DMS53 treated with DMSO at 0.1 percent for 48 hours (cell line): ENCODE data around the gene NFX1.
"Not testable (repeated sequence)": the region's sequence is repeated elsewhere in the genome, so short reads cannot be mapped to it uniquely, and the experiment has no call there.

ENCODE experiments used
- DNase-seq: peaks from one replicate; lab custom pipeline; 2025; ENCODE audit not compliant: unreplicated experiment; lab: John Stamatoyannopoulos, UW

The NFX1 gene

GRCh38 chr9:33385979-33386640 lies 95.8 kb downstream of the NFX1 start:
- DNase-seq = not testable (repeated sequence)

DNA sequence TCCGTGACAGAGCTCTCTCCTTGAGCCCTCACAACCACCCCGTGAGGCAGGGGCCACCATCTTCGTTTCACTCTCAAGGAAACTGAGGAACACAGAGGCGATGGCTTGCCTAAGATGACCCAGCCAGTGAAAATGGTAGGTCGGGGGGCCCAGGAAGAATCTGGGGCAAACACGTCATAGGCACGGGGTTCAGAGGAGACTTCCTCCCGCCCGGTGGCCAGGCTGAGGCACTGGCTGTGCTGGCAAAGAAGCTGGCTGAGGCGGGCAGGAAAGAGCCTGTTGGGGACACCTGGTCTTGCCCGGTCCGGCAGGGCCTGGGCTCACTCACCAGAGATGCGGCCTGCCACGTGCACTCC lies 96.3 kb downstream of the NFX1 start:
- not testable (repeated sequence) for DNase-seq

- DNase-seq = not testable (repeated sequence)
These were observed 96.7 kb downstream of the NFX1 start for GRCh38 chr9:33386998-33387397.

- DNase-seq = no peak
These were observed 98.0 kb downstream of the NFX1 start for GRCh38 chr9:33388110-33388994.

DNA sequence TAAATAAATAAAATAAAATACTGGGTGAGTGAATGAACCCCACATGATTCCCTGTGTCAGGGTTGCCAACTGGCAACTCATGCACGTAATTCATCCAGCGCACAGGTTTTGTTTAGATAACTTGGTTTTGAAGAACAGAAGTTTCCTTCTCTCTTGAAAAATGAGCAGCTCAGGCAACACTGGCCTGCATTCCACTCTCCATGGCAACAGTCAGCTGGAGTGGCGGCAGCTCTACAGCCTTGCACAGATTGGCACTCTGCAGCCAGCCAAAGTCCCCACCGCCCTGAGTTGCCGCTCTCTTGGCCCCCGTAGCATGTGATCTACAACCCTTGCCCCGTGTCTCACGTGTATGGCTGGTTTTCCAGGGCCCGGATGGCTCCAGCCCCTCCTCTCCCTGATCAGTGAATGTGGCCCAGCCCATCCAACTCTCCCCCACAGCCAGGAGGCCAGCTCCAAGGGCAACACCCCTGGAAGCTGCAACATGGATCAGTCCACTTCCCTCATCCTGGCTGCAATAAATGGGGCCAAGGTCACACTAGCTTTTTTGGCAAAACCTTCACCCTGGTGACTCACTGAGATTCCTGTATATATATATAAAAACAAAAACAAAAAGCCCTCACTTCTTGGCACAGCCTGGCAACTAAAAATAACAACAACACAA lies 100.9 kb downstream of the NFX1 start:
- peak; percentile 45 for DNase-seq

DNA sequence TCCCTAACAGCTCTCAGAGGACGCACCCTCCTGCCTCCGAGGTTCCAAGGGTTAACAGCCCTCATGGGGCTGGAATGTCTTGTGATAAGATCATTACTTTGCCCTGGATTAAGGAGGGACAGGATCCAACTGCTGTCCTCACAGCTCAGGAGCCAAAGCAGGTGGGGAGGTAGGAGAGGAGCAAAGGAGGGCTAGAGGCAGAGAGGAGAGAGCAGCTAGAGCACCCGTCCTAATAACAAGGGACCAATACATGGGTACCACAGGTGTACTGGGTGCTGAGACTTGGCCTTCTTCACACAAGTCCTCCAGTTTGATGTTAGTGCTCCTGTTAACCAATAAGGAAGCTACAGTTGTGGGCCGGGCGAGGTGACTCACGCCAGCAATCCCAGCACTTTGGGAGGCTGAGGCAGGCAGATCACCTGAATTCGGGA lies 102.3 kb downstream of the NFX1 start:
- not testable (repeated sequence) for DNase-seq

GRCh38 chr9:33393581-33393980 lies 103.3 kb downstream of the NFX1 start:
- no peak for DNase-seq

DNA sequence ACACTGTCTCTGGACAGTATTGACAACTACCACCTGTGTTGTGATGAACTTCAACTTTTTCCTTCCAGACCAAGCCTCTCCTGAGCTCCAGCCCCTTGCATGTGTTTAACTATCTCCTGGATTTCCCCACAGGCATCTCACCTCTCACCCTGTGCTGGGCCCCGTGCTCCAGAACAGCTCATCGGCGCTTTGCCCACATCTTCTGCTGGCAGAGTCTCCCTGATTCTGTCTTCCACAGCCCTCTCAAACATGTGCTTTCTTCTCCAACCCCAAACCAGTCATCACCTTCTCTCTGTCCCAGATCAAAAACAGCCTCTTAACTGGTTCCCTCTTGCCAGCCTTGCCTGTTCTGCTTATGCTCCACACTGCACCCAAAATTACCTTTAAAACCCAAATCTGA lies 103.7 kb downstream of the NFX1 start:
- DNase-seq = not testable (repeated sequence)

DNA sequence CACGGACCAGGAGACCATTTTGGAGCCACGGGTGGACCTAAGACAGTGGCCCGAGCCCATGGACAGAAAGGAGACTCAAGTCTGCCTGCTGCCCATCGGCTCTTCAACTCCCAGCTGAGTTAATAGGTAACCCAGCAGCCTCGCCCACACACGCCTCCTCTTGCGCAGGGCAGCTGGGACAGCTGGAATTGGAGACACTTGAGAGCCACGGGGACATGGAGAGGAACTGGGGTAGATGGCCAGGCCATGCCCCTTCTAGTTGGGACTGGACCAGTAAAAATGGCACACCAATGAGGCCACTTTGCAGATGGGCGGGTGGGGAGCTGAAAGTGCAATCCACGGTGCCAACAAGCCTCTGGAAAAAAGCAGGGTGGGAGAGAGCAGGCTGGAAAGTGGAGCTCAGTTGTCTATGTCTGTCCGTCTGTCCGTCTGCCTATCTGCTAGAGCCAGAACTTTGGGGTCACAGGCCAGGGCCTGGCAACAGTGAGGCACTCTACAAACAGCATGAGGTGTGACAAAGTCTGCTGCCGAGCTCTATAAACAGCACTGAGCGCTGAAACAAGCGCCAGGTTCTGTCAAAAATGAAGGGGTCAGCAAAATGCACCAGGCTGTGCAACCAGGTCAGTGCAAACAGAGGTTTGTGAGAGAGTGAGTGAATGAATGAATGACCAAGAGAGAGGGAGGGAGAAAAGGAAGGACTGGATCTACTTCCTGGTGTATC lies 105.0 kb downstream of the NFX1 start:
- peak; percentile 72 for DNase-seq

DNA sequence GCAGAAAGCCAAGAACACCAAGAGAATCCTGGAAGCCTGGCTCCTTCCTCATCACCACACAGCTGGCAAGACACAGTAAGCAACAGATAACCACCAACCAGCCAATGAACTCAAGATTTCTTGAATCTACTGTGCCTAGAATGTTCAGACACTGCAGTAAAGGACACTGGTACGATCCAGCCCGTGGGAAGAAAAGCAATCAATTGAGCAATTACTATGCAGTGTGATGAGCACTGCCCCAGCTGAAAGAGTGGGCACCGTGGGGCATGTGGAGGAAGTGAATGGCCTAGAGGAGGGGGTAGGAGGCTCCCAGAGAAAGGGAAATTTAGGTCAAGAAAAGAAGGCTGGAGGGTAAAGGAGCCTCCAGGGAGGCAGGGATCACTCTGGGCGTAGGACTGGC lies 107.5 kb downstream of the NFX1 start:
- not testable (repeated sequence) for DNase-seq

DNA sequence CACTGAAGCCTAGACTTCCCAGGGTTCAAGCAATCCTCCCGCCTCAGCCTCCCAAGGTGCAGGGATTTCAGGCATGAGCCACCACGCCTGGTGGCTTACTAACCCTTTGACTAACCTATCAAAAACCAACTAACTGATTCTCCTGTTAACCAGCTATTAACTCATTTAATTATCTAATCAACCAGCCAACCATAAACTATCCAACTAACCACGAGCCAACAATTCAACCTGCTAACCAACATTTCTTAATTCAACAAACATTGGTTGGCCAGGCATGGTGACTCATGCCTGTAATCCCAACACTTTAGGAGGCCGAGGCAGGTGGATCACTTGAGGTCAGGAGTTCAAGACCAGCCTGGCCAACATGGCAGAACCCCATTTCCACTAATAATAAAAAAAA lies 108.7 kb downstream of the NFX1 start:
- not testable (repeated sequence) for DNase-seq

DNA sequence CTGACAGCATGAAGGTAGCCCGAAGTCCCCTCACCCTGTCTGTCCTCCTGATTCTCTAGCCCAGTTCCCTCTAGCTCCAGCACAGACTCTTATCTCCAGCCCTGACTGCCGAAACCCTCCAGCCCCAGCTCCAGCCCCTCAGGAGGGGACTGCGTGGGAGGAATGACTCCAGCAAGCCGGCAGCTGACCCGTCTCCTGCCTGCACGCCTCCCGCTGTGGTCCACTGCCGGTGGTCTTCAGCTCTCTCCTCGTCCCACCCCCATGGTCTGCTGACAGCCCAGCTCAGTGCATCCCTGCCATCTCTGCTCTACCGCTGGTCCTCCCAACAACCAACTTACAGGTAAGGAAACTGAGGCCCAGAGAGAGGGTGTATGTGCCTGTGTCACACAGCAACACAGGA lies 111.5 kb downstream of the NFX1 start:
- not testable (repeated sequence) for DNase-seq

DNA sequence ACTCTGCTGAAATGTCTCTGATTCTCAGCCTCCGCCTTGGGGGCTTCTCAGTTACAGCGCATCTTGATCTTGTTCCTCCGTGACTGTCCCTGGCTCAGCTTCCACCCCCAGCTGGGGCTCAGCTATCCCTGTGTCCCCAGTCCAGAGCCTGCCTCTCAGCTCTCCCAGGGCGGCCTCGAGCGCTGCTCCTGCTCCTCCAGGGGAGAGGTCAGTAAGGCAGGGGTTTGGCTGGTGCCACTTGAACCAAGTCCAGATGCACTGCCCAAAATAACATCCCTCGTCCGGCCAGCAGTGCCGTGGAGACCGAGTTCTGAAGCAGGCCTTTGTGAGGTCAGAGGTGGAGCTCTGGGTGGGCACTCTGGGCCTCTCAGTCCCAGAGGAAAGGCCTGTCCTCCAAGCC lies 112.1 kb downstream of the NFX1 start, which contains the start of gene AQP7:
Gene AQP7 (minus strand): TSS at position 198 of the 400 bp plus-strand sequence. CDS start 1,306 bp downstream, outside the sequence.
- not testable (repeated sequence) for DNase-seq

- no peak for DNase-seq
These were observed 113.8 kb downstream of the NFX1 start for GRCh38 chr9:33403941-33404787.

- DNase-seq = no peak
These were observed 114.6 kb downstream of the NFX1 start for GRCh38 chr9:33404788-33405362.

DNA sequence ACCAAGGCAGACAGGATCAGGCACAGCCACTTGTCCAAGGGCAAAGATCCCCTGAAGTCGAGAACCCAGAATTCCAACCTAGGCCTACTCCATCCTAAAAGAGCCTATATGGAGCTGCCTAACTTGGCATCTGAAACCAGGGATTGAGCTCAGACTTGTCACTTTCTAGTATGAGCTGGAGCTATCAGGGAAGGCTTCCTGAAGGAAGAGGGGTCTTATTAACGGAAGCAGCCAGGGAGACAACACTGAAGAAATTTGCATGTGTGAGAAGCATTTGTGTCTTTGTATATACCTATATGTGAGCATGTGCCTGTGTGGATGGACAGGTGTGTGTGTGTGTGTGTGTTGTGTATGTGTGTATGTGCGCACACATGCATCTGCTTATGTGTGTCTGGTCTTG lies 116.7 kb downstream of the NFX1 start:
- DNase-seq = no peak

DNA sequence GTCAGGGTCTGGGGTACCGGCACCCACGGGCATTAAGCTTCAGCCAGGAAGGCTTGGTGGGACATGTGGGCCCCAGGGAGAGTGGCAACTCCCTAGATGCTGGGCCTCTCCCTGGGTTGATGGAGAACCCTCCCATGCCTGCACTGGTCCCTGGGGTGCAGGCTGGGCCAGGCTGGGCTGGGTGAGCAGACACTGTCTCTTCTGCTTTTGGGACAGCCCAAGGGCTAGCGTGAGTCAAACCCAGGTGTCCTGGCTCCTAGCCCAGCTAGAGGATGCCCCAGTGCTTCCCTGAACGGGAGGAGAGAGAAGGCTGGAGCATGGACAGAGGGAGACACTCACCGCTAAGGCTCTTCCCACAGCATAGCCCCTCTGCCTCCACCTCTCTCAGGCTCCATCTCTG lies 117.8 kb downstream of the NFX1 start:
- no peak for DNase-seq

- DNase-seq = no peak
These were observed 124.0 kb downstream of the NFX1 start for GRCh38 chr9:33414268-33414667.

GRCh38 chr9:33414889-33415500 lies 124.7 kb downstream of the NFX1 start:
- no peak for DNase-seq
